Stimulated activated memory B cell treated with anti-CD40 and anti-IgM and Interleukin-4, amounts not matched to agents 10 μg/mL and 1 μg/mL and 100 μg/mL, for 72 hours (primary cell): ENCODE results near the gene HRH2.

Experiments
- ATAC-seq: fragments of 150-1000 bp; cut with Tn5 transposase; 2 replicates; pipeline ENCODE4 v1.10.0; 2021
- H3K27ac Mint-ChIP-seq: one replicate; pipeline ENCODE4 v1.8.0; 2022; ENCODE audit warnings: mild to moderate bottlenecking, mixed read lengths
- H3K27me3 Mint-ChIP-seq: one replicate; pipeline ENCODE4 v1.8.0; 2022; ENCODE audit warnings: mixed read lengths
- H3K36me3 Mint-ChIP-seq: one replicate; pipeline ENCODE4 v1.8.0; 2022; ENCODE audit warnings: mixed read lengths
- H3K4me1 Mint-ChIP-seq: one replicate; pipeline ENCODE4 v1.8.0; 2022; ENCODE audit warnings: mixed read lengths
- H3K4me3 Mint-ChIP-seq: one replicate; pipeline ENCODE4 v1.8.0; 2022; ENCODE audit warnings: mild to moderate bottlenecking, moderate library complexity, mixed read lengths
- H3K9me3 Mint-ChIP-seq: one replicate; pipeline ENCODE4 v1.8.0; 2022; ENCODE audit warnings: mixed read lengths

Gene HRH2

DNA sequence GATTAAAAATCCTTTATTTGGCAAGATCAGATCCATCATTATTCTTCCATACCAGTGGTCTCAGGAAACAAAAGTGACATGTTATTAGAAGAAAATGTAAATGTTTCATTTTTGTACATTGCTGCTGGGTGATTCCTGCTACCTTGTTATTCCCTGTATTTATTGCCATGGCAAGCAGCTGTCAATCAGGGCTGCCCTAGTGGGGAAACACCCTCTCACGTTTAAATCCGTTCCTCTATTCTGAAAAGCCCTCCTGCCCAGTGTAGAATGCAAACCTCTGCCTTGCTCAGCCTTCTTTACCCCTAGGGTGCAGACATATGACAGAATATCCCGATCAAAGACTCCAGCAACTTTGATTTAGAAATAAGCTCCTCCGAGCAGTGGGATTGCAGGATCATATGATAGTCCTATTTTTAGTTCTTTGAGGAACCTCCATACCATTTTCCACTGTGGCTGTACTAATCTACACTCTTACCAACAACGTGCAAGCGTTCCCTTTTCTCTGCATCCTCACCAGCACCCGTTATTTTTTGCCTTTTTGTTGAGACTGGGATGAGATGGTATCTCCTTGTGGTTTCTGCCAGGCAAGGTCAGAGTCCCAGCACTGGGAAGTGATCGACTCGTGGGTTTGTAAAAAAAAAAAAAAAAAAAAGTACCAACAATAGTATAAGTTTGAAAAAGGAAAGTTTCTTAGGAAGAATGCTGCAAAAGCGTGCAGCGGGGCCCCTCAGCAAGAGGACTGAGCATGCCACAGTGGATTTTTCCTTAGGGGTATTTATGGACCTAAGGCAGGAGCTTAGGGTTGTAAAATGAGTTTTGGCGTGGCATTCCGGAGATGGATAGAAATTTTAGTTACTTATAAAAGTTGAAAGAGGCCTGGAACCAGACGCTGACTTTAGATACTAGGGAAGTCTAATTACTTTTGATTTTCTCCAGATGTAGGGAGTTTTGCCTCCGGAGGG is 66.7 kb downstream of the HRH2 start:
- Mint-ChIP-seq H3K36me3 (no peaks in the 10 kb centered on the region), H3K27ac (no peak overlapping the region), H3K27me3 (peaks cover 23% of the 10 kb centered on the region), H3K9me3 (no peaks in the 10 kb centered on the region), H3K4me1 (peaks cover 2% of the 10 kb centered on the region), H3K4me3 (no peak overlapping the region)
- ATAC-seq, result no peak

DNA sequence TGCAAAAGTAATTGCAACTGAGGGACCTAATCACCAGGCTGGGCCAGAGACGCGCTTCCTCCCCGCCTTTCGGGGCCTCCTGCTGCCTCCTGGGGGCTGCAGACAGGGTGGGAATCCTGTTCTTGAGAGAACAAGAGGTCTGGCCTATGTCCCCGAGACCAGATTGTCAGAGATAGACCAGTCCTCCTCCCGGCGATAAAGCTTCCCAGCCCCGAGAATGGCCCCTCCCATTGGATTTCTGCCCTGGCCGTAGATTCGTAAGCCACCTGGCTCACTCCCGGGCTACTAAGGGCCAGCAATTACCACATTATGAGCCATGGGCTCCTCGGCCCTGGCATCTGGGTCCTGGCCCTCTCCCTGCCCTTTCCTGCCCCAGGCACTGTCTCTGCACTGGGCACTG is 70.4 kb downstream of the HRH2 start:
- no peaks in the 10 kb centered on the region for H3K36me3 Mint-ChIP-seq

DNA sequence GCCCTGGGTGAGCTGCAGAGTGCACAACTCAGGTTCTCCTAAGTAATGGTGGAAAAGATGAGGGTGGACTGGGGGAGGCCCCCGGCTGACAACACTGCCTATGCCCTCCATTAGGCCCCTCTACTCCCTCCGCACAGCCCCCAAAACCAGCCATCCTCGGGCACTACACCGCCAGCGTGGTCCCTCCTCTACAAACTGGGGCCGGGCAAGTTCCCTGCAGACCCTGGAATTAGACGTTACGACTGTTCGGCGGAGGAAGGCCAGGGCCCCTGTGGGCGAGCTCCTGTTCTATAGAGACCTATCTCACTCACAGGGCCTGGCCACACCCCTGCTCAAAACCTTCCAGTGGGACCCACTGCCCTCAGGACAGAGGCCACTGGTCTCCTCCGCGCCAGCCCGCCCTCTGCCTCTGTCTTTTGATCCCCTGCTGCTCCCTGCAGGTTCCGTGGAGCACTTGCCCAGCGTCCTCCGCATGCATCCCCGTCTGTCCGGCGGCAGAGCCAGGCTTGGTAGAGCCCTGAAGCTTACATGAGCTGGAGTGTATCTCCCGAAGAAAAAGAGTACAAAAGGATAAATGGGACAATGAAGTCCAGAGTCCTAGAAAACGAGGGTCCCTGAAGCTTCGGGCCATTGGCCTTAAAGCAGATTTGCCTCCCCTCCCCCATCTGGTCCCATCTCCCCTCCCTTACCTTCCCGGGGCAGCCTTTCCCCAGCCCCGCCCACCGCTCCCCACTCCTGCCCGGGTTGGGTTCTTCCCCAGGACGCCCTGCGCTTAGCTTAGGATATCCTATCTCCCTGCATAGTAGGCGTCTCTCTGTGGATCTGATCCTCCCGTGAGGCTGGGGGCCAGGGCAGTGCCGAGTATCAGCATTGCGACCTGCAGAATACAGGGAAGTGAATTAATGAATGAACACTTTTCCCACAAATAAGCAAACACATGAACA is 71.3 kb downstream of the HRH2 start:
- Mint-ChIP-seq H3K4me1 (peaks cover 9% of the 10 kb centered on the region), H3K9me3 (no peaks in the 10 kb centered on the region), H3K27ac (no peak overlapping the region), H3K27me3 (peaks cover 47% of the 10 kb centered on the region), H3K4me3 (no peak overlapping the region), H3K36me3 (no peaks in the 10 kb centered on the region)
- ATAC-seq, result no peak

More for the DNA sequence above, 70.4 kb downstream of the HRH2 start:
- Mint-ChIP-seq H3K4me3 (no peak overlapping the region), H3K9me3 (no peaks in the 10 kb centered on the region), H3K27ac (no peak overlapping the region), H3K4me1 (peaks cover 9% of the 10 kb centered on the region), H3K27me3 (peaks cover 38% of the 10 kb centered on the region)
- ATAC-seq, result no peak

DNA sequence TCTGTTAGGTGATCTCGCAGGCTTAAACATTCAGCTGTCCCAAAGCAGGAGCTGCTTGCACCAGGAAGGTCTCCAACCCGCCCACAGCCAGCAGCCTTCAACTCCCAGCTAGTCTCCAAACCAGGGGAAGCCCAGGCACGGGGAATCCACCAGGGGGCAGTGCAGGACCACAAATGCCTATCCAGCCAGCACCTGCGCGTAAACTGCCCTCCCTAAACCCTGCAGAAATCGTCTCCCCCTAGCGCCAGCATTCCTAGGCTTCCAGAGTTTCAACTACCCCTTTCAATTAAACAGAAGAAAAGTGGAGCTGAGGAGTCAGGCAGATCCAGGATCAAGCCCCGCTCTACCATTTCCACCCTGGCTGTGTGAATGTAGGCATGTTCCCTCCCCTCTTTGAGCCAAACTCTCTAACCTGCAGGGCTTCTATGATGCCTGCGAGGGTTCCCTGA is 72.0 kb downstream of the HRH2 start:
- Mint-ChIP-seq H3K4me1 (peaks cover 9% of the 10 kb centered on the region), H3K27ac (no peak overlapping the region), H3K4me3 (no peak overlapping the region), H3K9me3 (no peaks in the 10 kb centered on the region), H3K36me3 (no peaks in the 10 kb centered on the region), H3K27me3 (peaks cover 50% of the 10 kb centered on the region)
- ATAC-seq, result peak; percentile 77

DNA sequence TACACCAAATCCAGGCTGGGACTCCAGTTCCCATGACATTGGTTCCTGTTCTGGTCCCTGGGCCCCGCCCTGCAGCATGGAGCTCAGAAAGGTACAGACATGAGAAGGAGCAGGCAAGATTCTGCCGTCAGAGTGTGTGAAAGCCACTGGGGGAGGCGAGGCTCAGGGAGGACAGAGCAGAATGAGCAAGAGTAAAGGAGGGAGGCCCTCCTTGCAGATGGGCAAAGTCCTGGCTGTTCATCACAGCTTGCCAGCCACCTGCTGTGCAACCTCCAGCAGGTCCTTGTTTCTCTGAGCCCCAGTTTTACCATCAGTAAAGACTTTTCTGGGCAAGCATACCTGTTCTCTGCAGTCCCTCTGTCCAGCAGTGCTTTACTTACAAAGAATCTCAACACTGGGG is 73.3 kb downstream of the HRH2 start:
- H3K27me3 Mint-ChIP-seq, result peaks cover 53% of the 10 kb centered on the region

DNA sequence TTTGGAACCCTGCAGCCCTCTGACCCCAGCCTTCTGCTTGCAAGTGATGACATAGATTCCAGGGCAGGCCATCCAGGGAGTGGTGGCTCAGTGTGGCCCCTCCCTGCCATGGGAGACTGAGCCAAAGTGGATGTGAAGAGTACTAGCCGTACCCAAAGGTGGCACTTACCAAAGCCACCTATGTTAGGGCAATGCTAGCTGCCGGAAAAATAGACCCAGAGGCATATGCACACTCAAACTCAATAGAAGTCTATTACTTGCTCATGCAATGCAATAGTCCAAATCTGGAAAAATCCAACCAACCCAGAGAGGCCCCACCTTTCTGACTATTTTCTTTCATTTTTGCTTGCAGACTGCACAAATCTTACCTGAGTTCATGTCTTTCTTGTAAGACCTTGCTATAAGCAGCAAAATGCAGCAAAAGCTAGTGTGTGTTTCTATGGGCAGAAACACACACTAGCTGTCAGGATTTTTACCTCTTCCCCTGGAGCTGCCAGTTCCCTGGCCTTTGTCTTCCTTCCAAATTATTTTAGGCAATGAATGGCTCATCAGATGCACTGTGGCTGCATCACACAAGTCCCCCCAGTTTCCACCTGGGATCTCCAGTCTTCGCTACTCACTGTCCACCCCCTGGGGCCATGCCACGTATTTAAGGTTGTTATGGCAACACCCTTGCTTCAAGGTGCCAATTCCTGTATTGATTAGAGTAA is 74.0 kb downstream of the HRH2 start:
- Mint-ChIP-seq H3K4me1 (peaks cover 9% of the 10 kb centered on the region), H3K36me3 (no peaks in the 10 kb centered on the region), H3K4me3 (no peak overlapping the region), H3K9me3 (no peaks in the 10 kb centered on the region), H3K27ac (no peak overlapping the region), H3K27me3 (peaks cover 59% of the 10 kb centered on the region)
- no peak for ATAC-seq

More for the DNA sequence above, 73.3 kb downstream of the HRH2 start:
- Mint-ChIP-seq H3K4me3 (no peak overlapping the region), H3K27ac (no peak overlapping the region), H3K36me3 (no peaks in the 10 kb centered on the region), H3K4me1 (peaks cover 9% of the 10 kb centered on the region), H3K9me3 (no peaks in the 10 kb centered on the region)
- ATAC-seq, result no peak

DNA sequence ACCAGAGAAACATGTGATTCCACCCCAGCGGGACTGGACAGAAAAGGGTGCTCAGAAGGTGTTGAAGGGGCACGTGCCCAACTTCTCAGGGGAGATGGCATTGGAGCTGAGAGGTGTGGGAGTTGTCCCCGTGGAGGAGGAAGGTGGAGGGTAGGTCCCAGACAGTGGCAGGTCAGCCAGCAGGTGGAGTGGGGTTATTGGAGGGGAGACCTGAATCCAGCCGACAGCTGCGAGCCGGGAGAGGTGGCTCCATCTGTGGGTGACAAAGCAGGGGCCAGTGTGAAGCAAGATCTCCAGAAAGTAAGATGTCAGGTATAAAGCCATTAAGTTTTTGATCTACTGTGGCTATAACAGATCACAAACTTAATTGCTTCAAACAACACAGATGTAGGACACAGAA is 75.1 kb downstream of the HRH2 start:
- H3K27ac Mint-ChIP-seq, result no peak overlapping the region
- no peak overlapping the region for H3K4me3 Mint-ChIP-seq
- H3K27me3 Mint-ChIP-seq, result peaks cover 59% of the 10 kb centered on the region
- H3K4me1 Mint-ChIP-seq, result peaks cover 9% of the 10 kb centered on the region
- no peaks in the 10 kb centered on the region for H3K36me3 Mint-ChIP-seq
- no peaks in the 10 kb centered on the region for H3K9me3 Mint-ChIP-seq
- no peak for ATAC-seq

DNA sequence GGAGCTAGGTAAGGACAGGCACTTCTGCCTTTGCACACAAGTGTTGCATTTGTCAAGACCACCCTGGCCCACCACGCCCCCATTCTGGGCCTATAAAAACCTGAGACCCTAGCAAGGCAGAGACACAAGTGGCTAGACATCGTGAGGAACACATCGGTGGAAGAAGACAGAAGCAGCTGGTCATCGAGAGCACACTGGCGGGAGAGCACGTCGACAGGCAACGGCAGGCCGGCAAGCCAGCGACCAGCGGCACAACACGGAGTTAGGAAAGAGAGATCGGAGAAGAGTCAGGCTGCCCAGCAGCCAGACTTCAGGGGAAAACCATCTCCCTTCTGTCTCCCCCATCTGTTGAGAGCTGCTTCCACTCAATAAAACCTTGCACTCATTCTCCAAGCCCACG is 76.1 kb downstream of the HRH2 start:
- Mint-ChIP-seq H3K27ac (no peak overlapping the region), H3K4me1 (peaks cover 9% of the 10 kb centered on the region), H3K27me3 (peaks cover 59% of the 10 kb centered on the region), H3K36me3 (no peaks in the 10 kb centered on the region), H3K9me3 (no peaks in the 10 kb centered on the region), H3K4me3 (no peak overlapping the region)
- no peak for ATAC-seq

DNA sequence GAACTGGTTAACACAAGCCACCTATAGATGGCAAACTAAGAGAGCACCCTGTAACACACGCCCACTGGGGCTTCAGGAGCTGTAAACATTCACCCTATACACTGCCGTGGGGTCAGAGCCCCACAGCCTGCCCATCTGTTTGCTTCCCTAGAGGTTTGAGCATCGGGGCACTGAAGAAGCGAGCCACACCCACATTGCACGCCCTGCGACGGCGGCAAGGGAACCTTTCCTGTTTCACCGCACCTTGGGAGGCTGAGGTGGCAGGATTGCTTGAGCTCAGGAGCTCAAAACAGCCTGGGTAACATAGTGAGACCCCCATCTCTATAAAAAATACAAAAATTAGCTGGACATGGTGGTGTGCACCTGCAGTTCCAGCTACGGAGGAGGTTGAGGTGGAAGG is 76.6 kb downstream of the HRH2 start:
- Mint-ChIP-seq H3K4me1 (peaks cover 7% of the 10 kb centered on the region), H3K9me3 (no peaks in the 10 kb centered on the region), H3K27me3 (peaks cover 59% of the 10 kb centered on the region), H3K27ac (no peak overlapping the region), H3K4me3 (no peak overlapping the region), H3K36me3 (no peaks in the 10 kb centered on the region)
- ATAC-seq, result no peak

DNA sequence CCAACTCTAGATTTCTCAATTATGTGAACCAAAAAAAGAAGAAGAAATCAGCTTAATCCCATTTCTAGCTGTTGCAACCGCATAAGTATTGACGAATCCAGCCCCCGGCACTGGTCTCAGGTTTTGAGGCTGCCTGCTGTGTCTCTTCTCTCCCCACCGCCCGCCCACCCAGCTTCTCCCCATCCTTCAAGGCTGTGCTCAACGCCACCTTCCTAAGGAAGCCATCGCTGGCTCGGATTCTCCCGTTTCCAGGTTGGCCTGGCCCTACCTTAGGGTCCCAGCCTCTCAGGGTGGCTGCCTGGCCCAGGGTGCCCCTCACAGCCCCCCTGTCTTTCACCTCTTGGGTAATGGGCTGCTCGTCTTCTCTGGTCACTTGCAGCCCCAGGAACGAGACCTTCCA is 77.8 kb downstream of the HRH2 start:
- Mint-ChIP-seq H3K4me3 (no peak overlapping the region), H3K9me3 (no peaks in the 10 kb centered on the region), H3K27me3 (peaks cover 63% of the 10 kb centered on the region), H3K27ac (no peak overlapping the region), H3K4me1 (no peaks in the 10 kb centered on the region), H3K36me3 (no peaks in the 10 kb centered on the region)
- no peak for ATAC-seq

DNA sequence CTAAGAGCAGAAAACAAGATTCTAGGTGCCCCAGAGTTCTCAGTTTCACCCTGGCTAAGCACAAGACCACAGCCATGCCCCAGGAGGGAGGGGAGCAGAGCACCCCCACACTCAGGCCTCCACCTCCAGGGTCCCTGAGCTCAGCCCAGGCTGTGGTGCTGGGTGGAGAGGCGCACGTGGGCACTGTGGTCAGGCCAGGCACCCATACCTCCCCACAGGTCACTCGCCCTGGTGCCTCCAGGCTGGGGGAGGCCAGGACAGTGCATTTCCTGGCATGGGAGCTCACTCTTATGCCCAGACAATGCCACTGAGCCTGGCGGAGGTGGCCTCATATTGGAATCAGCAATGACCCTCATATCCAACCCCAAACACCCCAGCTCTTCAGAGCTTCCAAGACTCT is 78.8 kb downstream of the HRH2 start:
- Mint-ChIP-seq H3K36me3 (no peaks in the 10 kb centered on the region), H3K27me3 (peaks cover 72% of the 10 kb centered on the region), H3K4me3 (no peak overlapping the region), H3K9me3 (no peaks in the 10 kb centered on the region), H3K27ac (no peak overlapping the region), H3K4me1 (no peaks in the 10 kb centered on the region)
- ATAC-seq, result no peak

DNA sequence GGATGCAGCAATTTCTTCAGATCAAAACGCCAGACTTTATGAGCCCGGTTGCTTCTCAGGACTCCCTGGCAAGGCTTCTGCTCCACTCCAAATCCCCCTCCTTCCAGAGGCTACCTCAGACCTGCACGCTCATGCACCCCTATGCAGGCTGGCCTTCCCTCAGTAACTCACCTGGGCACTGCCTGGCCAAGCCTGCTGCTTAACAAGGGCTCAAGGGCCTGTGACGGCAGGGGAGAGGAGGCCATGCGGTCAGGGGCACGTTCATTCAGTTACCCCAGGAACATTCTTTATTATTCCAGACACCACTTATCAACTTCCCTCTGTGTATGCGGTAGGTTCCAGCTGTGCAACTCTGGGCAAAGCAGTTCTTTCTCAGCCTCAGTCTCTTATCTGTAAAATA is 79.6 kb downstream of the HRH2 start:
- Mint-ChIP-seq H3K27me3 (peaks cover 76% of the 10 kb centered on the region), H3K27ac (no peak overlapping the region), H3K4me1 (no peaks in the 10 kb centered on the region), H3K36me3 (no peaks in the 10 kb centered on the region), H3K4me3 (no peak overlapping the region), H3K9me3 (no peaks in the 10 kb centered on the region)
- ATAC-seq, result no peak

DNA sequence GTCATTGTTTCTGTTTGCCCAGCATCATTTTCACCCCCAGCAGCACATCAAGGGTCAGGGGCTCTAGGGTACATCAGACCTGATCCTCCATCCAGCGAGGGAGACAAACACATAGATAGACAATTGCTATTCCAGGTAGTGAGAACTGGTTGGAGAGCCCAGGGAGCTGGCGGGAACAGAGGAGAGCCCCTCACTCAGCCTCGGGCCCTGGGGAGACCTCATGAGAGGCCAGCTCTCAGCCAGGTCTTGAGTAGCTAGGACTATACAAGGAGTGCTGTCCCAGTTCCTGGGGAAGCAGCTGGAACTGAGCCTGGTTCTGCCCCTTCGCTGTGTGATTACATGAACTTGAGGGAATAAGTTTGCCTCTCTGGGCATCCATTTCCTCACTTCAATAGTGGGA is 80.3 kb downstream of the HRH2 start:
- Mint-ChIP-seq H3K27ac (no peak overlapping the region), H3K4me1 (no peaks in the 10 kb centered on the region), H3K9me3 (no peaks in the 10 kb centered on the region), H3K36me3 (no peaks in the 10 kb centered on the region), H3K27me3 (peaks cover 76% of the 10 kb centered on the region), H3K4me3 (no peak overlapping the region)
- peak; percentile 24 for ATAC-seq

DNA sequence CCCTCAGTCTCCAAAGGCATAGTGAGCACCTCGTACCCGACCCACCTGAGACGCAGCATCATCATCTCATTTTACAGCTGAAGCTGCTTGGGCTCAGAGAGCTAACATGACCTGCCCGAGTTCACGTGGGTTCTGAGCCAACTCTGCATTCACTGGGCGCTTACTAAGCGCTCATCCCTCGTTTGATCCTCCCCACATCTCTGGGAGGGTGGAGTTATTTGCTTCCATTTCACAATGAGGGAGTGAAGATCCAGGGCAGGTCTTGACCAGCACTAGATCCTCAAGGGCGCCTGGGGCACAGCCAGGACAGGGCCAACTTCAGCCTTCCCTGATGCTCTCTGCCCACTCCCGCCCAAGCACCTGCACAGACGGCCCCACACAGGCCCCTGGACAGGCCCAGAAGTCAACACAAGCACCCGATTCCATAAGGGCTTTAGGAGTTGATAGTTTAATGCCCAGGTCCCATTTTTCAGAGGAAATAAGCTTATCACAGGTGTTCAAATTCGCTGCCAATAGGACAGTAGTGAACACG is 80.8 kb downstream of the HRH2 start:
- H3K27me3 Mint-ChIP-seq, result peaks cover 76% of the 10 kb centered on the region
- H3K36me3 Mint-ChIP-seq, result no peaks in the 10 kb centered on the region
- no peaks in the 10 kb centered on the region for H3K4me1 Mint-ChIP-seq
- H3K4me3 Mint-ChIP-seq, result no peak overlapping the region
- H3K27ac Mint-ChIP-seq, result no peak overlapping the region
- no peaks in the 10 kb centered on the region for H3K9me3 Mint-ChIP-seq
- no peak for ATAC-seq

DNA sequence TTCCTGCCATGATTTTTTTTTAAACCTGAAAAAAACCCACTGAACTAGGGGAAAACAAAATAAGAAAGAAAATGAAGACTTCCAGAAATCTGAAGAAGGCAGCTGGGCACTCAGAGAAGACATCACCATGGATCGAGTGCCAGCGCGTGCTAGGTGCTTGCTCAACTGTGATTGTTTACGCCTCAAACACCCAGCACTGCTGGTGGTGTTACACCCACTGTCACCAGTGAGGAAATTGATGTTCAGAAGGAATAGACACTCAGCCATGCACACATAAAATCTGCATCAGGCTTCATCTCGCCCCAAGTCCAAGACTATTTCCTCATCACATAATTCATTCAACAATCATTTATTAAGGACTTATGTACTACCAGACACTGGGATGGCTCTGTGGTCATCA is 82.1 kb downstream of the HRH2 start:
- no peak for ATAC-seq
- Mint-ChIP-seq H3K9me3 (no peaks in the 10 kb centered on the region), H3K4me3 (no peak overlapping the region), H3K27me3 (peaks cover 70% of the 10 kb centered on the region), H3K4me1 (no peaks in the 10 kb centered on the region), H3K27ac (no peak overlapping the region), H3K36me3 (no peaks in the 10 kb centered on the region)
